Lower leg skin (tissue), 4 donors: ENCODE measurements around the gene CXCL16. TPM values are rescaled to one million over a fixed set of nuclear protein-coding genes. Genes with fewer than 3 reads are reported as not detected.
"Not testable (repeated sequence)": the region's sequence is repeated elsewhere in the genome, so short reads cannot be mapped to it uniquely, and the experiment has no call there.

Source experiments
- DNase-seq, 2 donors: peaks; one replicate each; pipeline ENCODE4 v3.0.0-alpha.2; 2019; ENCODE audit warnings: low spot score in 2 of 2
- H3K4me3 ChIP-seq: fragments of 200-600 bp; sonication (generic); 2 replicates; pipeline ENCODE4 v1.5.1; 2017; ENCODE audit warnings: mild to moderate bottlenecking, low read depth; ENCODE audit not compliant: poor library complexity, severe bottlenecking
- CTCF ChIP-seq, 3 donors: fragments of 450-650 bp; IDR thresholded peaks; one replicate each; pipeline ENCODE4 v1.5.1; 2016; ENCODE audit warnings: antibody characterized with exemption in 3 of 3, mild to moderate bottlenecking in 3 of 3, moderate library complexity in 2 of 3
- POLR2A ChIP-seq, 2 donors: fragments of 450-650 bp; IDR thresholded peaks; one replicate each; pipeline ENCODE4 v1.6.1; 2016 to 2017; ENCODE audit warnings: antibody characterized with exemption in 2 of 2, mild to moderate bottlenecking in 1 of 2, moderate library complexity in 1 of 2
- WGBS, 2 donors: methylation state at CpG; one replicate each; pipeline ENCODE4 v1.1.5; 2018; 5-methylcytosine and 5-hydroxymethylcytosine counted together
- intact Hi-C: fragments of 100-400 bp; cut with DNase I; formaldehyde crosslinking; loops from one replicate; pipeline ENCODE4 v1.15.0; 2023; ENCODE audit warnings: low total_unique reads
- total RNA-seq, 4 donors: library from RNA; depleted of rRNA; stranded (reverse); fragments of >200 nt; gene quantifications; one replicate each; pipeline ENCODE4 v1.1.0, GENCODE V29; 2016

CXCL16 gene
- total RNA-seq, 4 donors from 2014 or later = 25.0 to 28.1 (median 25.5) TPM

DNA sequence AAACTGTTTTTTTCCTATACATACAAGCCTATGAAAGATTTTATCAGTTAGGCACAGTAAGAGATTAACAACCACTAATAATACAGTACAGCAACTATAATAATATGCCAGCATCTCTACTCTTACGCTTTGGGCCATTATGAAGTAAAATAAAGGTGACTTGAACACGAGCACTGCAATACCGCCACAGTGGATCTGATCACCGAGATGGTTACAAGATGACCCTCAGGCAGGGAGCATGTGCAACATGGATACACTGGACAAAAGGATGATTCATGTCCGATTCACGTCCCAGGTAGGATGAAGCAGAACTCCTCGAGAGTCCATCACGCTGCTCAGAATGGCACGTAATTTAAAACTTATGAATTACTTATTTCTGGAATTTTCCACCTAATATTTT lies 46.3 kb downstream of the CXCL16 start:
- no peak for TF ChIP-seq CTCF (IDR thresholded peaks at IDR 0.05)
- no peak for TF ChIP-seq POLR2A (IDR thresholded peaks at IDR 0.05)
- 84% methylated on average over 9 of the region's 9 CpGs for WGBS, 2 donors
- intact Hi-C loops = no loop called here
- no peak for DNase-seq
- H3K4me3 ChIP-seq = no peak overlapping the region

- no peak overlapping the region for H3K4me3 ChIP-seq
- DNase-seq = no peak
- TF ChIP-seq CTCF (IDR thresholded peaks at IDR 0.05) (no peak), POLR2A (IDR thresholded peaks at IDR 0.05) (no peak)
- 90% methylated on average over 8 of the region's 8 CpGs for WGBS, 2 donors
- intact Hi-C loops = no loop called here
Observed at GRCh38 chr17:4691686-4692085, 48.0 kb downstream of the CXCL16 start.

- whole genome bisulfite sequencing, 2 donors = 87 to 93% methylated on average over 2 of the region's 2 CpGs
- H3K4me3 ChIP-seq = no peak overlapping the region
- DNase-seq = no peak
- TF ChIP-seq CTCF (IDR thresholded peaks at IDR 0.05) = no peak
- TF ChIP-seq POLR2A (IDR thresholded peaks at IDR 0.05) = no peak
- intact Hi-C loops = no loop called here
Observed at GRCh38 chr17:4690745-4691144, 49.0 kb downstream of the CXCL16 start.

- WGBS, 2 donors = 87 to 89% methylated on average over 12 of the region's 12 CpGs
- intact Hi-C loops, DNase-seq, H3K4me3 ChIP-seq: not testable (repeated sequence)
Observed at GRCh38 chr17:4689872-4690271, 49.9 kb downstream of the CXCL16 start.

DNA sequence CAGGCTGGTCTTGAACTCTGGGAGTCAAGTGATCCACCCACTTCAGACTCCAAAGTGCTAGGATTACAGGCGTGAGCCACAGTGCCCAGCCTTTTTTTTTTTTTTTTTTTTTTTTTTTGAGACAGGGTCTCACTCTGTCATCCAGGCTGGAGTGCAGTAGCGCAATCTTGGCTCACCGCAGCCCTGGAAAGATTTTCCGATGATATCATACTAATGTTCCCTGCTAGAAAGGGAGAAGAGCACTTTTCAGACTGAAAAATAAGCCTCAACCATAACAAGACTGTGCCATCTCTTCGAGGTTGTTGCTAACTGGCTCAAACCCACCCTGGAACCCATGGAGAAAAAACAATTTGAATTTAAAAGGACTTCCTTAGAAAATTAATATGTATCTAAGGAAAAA lies 56.0 kb downstream of the CXCL16 start:
- 74 to 78% methylated on average over 5 of the region's 5 CpGs for WGBS, 2 donors
- intact Hi-C loops, H3K4me3 ChIP-seq, DNase-seq: not testable (repeated sequence)

Other genes with a start within 250 kb of the CXCL16 start
- gene SPNS2, start 241.0 kb downstream of the CXCL16 start, total RNA-seq = 100 to 1,000 TPM in 1 of 4 donors, 10 to 100 TPM in 3; 74.9 to 132 (median 87.5) TPM
- 10 to 100 TPM; 53.9 to 83.7 (median 54.5) TPM for gene MYBBP1A, start 184.5 kb downstream of the CXCL16 start, total RNA-seq
- gene GGT6, start 179.4 kb downstream of the CXCL16 start, total RNA-seq = 100 to 1,000 TPM; 133 to 232 (median 184) TPM
- gene SMTNL2, start 155.4 kb downstream of the CXCL16 start, total RNA-seq = 1 to 10 TPM in 2 of 4 donors, under 1 TPM in 1, not detected in 1; 0.25 to 3.0 (median 1.0) TPM
- gene ALOX15, start 98.2 kb downstream of the CXCL16 start, total RNA-seq = under 1 TPM in 2 of 4 donors, not detected in 2; 0.54 to 0.68 TPM
- gene PELP1, start 35.8 kb downstream of the CXCL16 start, total RNA-seq = 10 to 100 TPM; 20.5 to 78.4 (median 26.0) TPM
- 10 to 100 TPM in 3 of 4 donors, 1 to 10 TPM in 1; 8.5 to 16.4 (median 11.8) TPM for gene ARRB2, start 29.3 kb downstream of the CXCL16 start, total RNA-seq
- 10 to 100 TPM; 22.9 to 47.0 (median 40.9) TPM for gene MED11, start 8.5 kb downstream of the CXCL16 start, total RNA-seq
- gene ZMYND15, start 95 bp downstream of the CXCL16 start, total RNA-seq = 1 to 10 TPM in 2 of 4 donors, under 1 TPM in 1, not detected in 1; 0.46 to 1.7 (median 1.2) TPM
- not detected for gene TM4SF5, start 32.0 kb upstream of the CXCL16 start, total RNA-seq
- gene VMO1, start 46.4 kb upstream of the CXCL16 start, total RNA-seq = 1 to 10 TPM in 3 of 4 donors, not detected in 1; 2.2 to 9.9 (median 5.3) TPM
- gene GLTPD2, start 49.0 kb upstream of the CXCL16 start, total RNA-seq = 1 to 10 TPM in 1 of 4 donors, not detected in 3; 1.2 TPM
- gene PSMB6, start 56.2 kb upstream of the CXCL16 start, total RNA-seq = 100 to 1,000 TPM; 103 to 207 (median 177) TPM
- gene PLD2, start 67.2 kb upstream of the CXCL16 start, total RNA-seq = 10 to 100 TPM; 40.1 to 78.8 (median 56.3) TPM
- gene MINK1, start 93.4 kb upstream of the CXCL16 start, total RNA-seq = 100 to 1,000 TPM; 128 to 208 (median 140) TPM
- 10 to 100 TPM in 2 of 4 donors, 1 to 10 TPM in 2; 7.0 to 13.4 (median 10.1) TPM for gene C17orf107, start 159.6 kb upstream of the CXCL16 start, total RNA-seq
- 1 to 10 TPM in 3 of 4 donors, under 1 TPM in 1; 0.53 to 5.2 (median 3.6) TPM for gene CHRNE, start 163.2 kb upstream of the CXCL16 start, total RNA-seq
- not detected for gene GP1BA, start 192.3 kb upstream of the CXCL16 start, total RNA-seq
- gene SLC25A11, start 200.1 kb upstream of the CXCL16 start, total RNA-seq = 10 to 100 TPM; 35.5 to 87.7 (median 59.2) TPM
- gene RNF167, start 200.3 kb upstream of the CXCL16 start, total RNA-seq = 10 to 100 TPM; 66.3 to 95.4 (median 80.2) TPM
- 100 to 1,000 TPM; 479 to 709 (median 540) TPM for gene PFN1, start 208.6 kb upstream of the CXCL16 start, total RNA-seq
- gene ENO3, start 211.2 kb upstream of the CXCL16 start, total RNA-seq = 1 to 10 TPM; 1.0 to 7.9 (median 4.9) TPM
- 10 to 100 TPM; 35.1 to 64.0 (median 51.7) TPM for gene SPAG7, start 227.9 kb upstream of the CXCL16 start, total RNA-seq
- 10 to 100 TPM; 21.7 to 35.3 (median 30.6) TPM for gene CAMTA2, start 247.7 kb upstream of the CXCL16 start, total RNA-seq